Measurements from ENCODE around the gene CARD11.
"Not testable (repeated sequence)": the region's sequence is repeated elsewhere in the genome, so short reads cannot be mapped to it uniquely, and the experiment has no call there.

The CARD11 gene

DNA sequence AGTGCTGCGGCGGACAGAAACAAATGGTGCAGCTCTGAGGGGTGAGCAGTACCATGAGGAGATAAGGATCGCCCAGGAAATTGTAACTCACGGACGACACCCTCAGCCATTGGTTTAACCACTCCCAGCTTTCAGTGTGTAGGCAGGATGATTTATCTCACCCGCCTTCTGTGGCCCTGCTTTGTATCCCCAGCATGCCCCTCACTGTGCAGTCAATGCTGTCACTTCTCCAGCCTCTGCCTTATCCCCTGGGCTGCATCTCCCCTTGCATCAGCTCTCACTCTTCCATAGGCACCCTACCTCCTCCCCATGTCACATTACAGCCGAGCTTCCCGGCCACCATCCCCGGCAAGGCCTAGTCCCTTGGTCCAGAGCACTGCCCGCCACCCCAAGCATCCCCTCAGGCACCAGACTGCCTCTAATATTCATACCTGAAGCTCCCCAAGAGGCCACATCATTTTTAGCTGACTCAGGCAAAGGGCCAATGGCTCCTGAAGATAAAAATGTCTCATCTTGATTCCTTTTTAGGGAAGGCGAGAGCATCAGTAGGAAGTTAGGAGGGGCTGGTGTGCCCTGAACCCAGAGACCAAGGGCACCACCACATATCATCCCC is 77.1 kb downstream of the CARD11 start:
- in situ Hi-C loops (cut with MboI; ENCODE audit: low sequenced_read_pairs), result no loop called here

DNA sequence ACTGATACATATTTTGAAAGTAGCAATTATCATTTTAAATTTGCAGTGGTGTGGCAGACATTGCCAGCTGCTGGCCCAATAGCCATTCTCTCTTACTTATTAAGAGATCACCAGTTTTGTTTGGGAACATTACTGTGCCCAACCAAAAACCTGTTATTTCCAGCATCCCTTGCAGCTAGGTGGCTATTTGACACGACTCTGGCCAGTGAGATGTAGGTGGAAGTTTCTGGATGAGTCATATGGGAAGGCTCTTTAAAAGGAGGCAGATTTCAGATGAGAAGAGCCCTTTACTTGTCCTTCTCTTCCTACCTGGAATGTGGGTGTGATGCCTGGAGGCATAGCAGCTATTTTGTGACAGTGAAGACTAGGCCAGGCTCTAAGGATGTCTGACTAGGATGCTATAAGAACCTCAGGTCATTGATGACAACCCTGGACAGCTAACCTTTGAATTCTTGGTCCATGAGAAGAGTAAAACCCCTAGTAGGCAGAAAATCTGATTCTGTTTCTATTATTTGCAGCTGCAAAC is 77.9 kb downstream of the CARD11 start:
- in situ Hi-C loops (cut with MboI; ENCODE audit: low sequenced_read_pairs), result no loop called here

DNA sequence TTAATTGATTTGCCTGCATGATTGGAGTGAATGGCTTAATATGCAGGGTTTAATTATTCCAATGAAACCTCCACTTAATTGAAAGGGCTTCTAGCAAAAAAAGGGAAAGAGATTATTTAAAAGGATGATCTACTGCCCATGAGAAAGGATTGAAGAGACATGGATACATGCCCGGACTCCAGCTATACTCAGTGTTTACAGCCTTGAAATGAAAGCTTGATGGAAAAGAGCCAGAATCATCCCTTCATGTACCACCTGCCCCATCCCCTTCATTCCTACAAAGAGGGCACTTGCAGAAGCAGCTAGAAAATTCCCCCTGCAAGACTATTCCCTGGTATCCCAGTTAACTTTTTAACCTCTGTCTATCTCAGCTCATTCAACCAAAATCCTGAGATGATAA is 78.4 kb downstream of the CARD11 start:
- in situ Hi-C loops (cut with MboI; ENCODE audit: low sequenced_read_pairs), result no loop called here

- in situ Hi-C loops (cut with MboI; ENCODE audit: low sequenced_read_pairs), result no loop called here
These were observed 79.5 kb downstream of the CARD11 start for GRCh38 chr7:2964208-2964607.

- in situ Hi-C loops (cut with MboI; ENCODE audit: low sequenced_read_pairs), result no loop called here
These were observed 80.8 kb downstream of the CARD11 start for GRCh38 chr7:2962865-2963264.

GRCh38 chr7:2959828-2960599 is 83.7 kb downstream of the CARD11 start:
- in situ Hi-C loops (cut with MboI; ENCODE audit: low sequenced_read_pairs), result no loop called here

GRCh38 chr7:2959103-2959680 is 84.5 kb downstream of the CARD11 start:
- in situ Hi-C loops (cut with MboI; ENCODE audit: low sequenced_read_pairs), result no loop called here

GRCh38 chr7:2958416-2959102 is 85.1 kb downstream of the CARD11 start:
- in situ Hi-C loops (cut with MboI; ENCODE audit: low sequenced_read_pairs), result no loop called here

GRCh38 chr7:2957369-2957727 is 86.3 kb downstream of the CARD11 start:
- in situ Hi-C loops (cut with MboI; ENCODE audit: low sequenced_read_pairs), result not testable (repeated sequence)

DNA sequence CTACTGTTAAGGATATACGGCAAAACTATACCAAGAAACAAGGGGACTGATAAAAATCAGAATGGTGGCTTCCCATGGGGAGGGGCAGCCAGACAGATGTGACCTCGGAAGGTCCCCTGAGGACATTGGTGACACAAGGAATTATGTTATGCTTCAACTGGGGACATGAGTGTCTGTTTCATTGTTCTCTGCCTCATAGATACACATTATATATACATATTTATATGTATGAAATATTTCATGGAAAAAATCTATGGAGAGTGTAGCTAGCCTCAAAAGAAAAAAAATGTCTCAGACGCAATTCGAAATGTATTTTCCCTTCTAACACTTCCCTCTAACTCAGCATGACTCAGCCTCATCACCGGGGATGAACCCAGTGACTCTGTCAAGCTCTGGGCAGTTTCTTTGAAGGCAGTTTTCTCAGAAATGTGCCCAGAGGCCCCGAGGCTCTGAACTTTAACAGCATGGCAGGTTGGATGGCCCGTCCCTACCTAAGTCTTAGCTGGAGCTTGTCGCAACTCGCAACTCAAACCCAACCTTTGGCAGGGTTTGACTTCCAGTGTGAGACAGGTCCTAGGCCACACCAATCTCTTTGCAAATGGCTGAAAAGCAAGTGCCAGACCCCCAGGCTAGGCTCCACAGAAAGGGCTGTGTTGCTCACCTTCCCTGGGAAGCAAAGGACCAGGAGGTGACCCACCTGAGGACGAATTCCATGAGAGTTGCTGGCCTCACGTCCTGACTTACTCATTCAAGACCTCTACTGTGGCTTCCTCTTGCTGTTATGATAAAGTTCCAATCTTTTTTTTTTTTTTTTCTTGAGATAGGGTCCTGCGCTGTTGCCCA is 86.9 kb downstream of the CARD11 start:
- in situ Hi-C loops (cut with MboI; ENCODE audit: low sequenced_read_pairs), result no loop called here

GRCh38 chr7:2956076-2956475 is 87.6 kb downstream of the CARD11 start:
- in situ Hi-C loops (cut with MboI; ENCODE audit: low sequenced_read_pairs), result no loop called here

- in situ Hi-C loops (cut with MboI; ENCODE audit: low sequenced_read_pairs), result no loop called here
These were observed 88.4 kb downstream of the CARD11 start for GRCh38 chr7:2955269-2955668.

GRCh38 chr7:2954433-2954853 is 89.2 kb downstream of the CARD11 start:
- in situ Hi-C loops (cut with MboI; ENCODE audit: low sequenced_read_pairs), result no loop called here

DNA sequence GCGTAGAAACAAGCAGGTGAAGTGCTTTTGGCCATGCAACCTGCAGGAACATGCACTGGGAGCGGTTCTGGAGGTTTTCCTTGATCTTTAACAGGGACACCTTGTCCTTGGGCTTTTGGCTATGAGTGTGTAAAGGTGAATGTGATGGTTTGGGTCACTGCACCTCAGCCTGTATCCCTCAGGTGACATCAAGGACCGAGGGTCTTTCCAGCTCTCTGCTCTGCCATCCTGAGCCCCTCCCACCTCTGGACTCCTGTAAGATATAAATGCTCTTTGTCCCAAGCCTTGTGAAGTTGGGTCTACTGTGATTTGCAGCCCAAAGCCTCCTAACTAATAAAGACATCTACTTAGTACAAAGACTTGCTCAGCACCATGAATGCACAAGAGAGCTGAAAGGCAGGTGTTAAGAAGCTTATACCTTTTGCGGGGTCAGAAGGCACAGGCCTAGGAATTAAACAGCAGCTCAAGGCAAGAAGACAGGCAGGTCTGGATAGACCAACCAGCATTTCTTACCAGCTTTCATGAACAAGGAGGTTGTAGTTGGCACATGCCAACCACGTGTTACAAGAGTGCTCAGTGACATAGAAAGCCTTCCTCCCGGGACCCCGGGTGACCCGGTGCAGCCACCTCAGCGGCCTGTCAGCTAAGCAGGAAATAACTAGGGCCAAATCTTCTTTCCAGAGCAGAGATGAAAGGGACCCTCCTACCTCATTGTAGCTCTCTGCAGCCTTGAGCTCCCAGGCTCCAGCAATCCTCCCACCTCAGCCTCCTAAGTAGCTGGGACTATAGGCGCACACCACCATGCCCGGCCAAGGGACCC is 89.9 kb downstream of the CARD11 start:
- in situ Hi-C loops (cut with MboI; ENCODE audit: low sequenced_read_pairs), result no loop called here

DNA sequence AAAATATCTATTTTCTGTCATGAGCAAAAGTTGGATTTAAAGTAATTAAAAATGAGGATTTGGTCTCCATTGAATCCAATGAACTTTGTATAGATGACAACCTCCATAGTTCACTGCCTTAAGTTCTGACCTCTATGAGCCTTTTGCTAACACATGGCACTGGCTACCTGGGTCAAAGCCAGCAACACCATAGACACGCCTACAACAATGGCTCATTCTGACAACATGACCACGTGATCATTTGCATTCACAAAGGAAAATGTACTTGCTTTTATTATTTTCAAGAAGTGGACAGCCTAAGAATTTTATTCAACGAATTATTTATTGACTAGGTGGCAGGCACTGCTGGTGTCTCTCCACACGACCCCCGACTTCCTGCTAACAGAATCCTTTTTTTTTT is 90.6 kb downstream of the CARD11 start:
- in situ Hi-C loops (cut with MboI; ENCODE audit: low sequenced_read_pairs), result no loop called here

- in situ Hi-C loops (cut with MboI; ENCODE audit: low sequenced_read_pairs), result no loop called here
These were observed 91.4 kb downstream of the CARD11 start for GRCh38 chr7:2952316-2952715.

- in situ Hi-C loops (cut with MboI; ENCODE audit: low sequenced_read_pairs), result no loop called here
These were observed 93.1 kb downstream of the CARD11 start for GRCh38 chr7:2950578-2950977.

DNA sequence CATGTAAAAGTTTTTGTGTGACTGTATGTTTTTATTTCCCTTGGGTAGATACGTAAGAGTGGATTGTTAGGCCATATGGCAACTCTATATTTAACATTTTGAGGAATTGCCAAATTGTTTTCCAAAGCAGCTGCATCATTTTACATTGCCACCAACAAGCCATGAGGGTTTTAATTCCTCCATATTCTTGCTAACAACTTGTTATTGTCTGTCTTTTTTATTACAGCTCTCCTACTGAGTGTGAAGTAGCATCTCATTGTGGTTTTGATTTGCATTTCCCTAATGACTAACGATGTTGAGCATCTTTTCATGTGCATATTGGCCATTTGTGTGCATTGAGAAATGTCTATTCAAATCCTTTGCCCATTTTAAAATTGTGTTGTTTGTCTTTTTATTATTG is 94.9 kb downstream of the CARD11 start:
- in situ Hi-C loops (cut with MboI; ENCODE audit: low sequenced_read_pairs), result no loop called here

- in situ Hi-C loops (cut with MboI; ENCODE audit: low sequenced_read_pairs), result no loop called here
These were observed 96.4 kb downstream of the CARD11 start for GRCh38 chr7:2947058-2947780.
